ENCODE data around the gene BTN3A1.

Gene BTN3A1

GRCh38 chr6:26441977-26442376, 39.9 kb downstream of the BTN3A1 start:
- Histone ChIP-seq H3K27ac (ENCODE audit: low read depth, low read length) (no peak overlapping the region), H3K4me3 (ENCODE audit: low read depth, low read length) (no peak overlapping the region), H3K9me3 (ENCODE audit: control insufficient read depth, insufficient read depth, low read length) (no peaks in the 10 kb centered on the region), H3K36me3 (ENCODE audit: control insufficient read depth, insufficient read depth, low read length) (no peaks in the 10 kb centered on the region), H3K4me1 (ENCODE audit: control insufficient read depth, insufficient read depth, low read length) (no peaks in the 10 kb centered on the region), H3K27me3 (ENCODE audit: control insufficient read depth, insufficient read depth, low read length) (no peaks in the 10 kb centered on the region), H3K9ac (ENCODE audit: low read depth, low read length) (no peak overlapping the region)

DNA sequence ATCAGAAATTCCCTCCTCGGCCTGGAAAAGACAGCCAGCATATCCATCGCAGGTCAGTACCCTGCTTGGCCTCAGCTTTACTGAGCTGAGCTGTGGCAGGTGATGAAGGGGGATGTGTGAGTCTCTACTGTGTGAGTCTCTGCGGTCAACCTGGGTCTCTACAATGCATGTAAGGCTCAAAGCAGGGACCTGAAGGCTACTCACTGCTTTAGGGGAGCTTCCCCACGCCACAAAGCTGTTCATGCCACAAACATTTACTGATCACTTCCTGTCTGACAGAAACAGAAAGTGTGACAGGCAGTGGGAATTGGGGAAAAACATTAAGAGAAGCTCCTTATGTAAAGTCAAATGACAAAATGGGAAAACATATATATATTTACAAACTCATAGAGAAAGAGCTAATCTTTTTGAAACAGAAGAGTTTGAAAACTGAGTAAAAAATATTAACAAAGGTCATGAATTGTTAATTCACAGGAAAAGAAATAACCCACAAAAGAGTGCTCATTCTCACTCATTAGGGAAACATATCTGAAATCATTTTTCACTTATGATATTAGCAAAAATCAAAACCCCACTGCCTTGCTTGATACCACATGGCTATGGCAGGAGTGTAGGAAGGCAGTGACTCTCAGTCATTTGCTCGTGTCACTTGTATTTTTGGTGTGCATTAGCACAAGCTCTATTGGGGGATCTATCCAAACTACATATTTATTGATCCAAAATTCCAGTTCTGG, 44.0 kb downstream of the BTN3A1 start:
- no peaks in the 10 kb centered on the region for H3K27me3 ChIP-seq (ENCODE audit: control insufficient read depth, insufficient read depth, low read length)
- no peak overlapping the region for H3K9ac ChIP-seq (ENCODE audit: low read depth, low read length)
- H3K4me3 ChIP-seq (ENCODE audit: low read depth, low read length): no peak overlapping the region
- no peaks in the 10 kb centered on the region for H3K9me3 ChIP-seq (ENCODE audit: control insufficient read depth, insufficient read depth, low read length)
- no peak overlapping the region for H3K27ac ChIP-seq (ENCODE audit: low read depth, low read length)
- H3K4me1 ChIP-seq (ENCODE audit: control insufficient read depth, insufficient read depth, low read length): no peaks in the 10 kb centered on the region
- no peaks in the 10 kb centered on the region for H3K36me3 ChIP-seq (ENCODE audit: control insufficient read depth, insufficient read depth, low read length)

GRCh38 chr6:26447257-26447656, 45.2 kb downstream of the BTN3A1 start:
- Histone ChIP-seq H3K9me3 (ENCODE audit: control insufficient read depth, insufficient read depth, low read length) (no peaks in the 10 kb centered on the region), H3K4me3 (ENCODE audit: low read depth, low read length) (no peak overlapping the region), H3K27ac (ENCODE audit: low read depth, low read length) (no peak overlapping the region), H3K4me1 (ENCODE audit: control insufficient read depth, insufficient read depth, low read length) (no peaks in the 10 kb centered on the region), H3K36me3 (ENCODE audit: control insufficient read depth, insufficient read depth, low read length) (no peaks in the 10 kb centered on the region), H3K27me3 (ENCODE audit: control insufficient read depth, insufficient read depth, low read length) (no peaks in the 10 kb centered on the region), H3K9ac (ENCODE audit: low read depth, low read length) (no peak overlapping the region)

- Histone ChIP-seq H3K36me3 (ENCODE audit: control insufficient read depth, insufficient read depth, low read length) (no peaks in the 10 kb centered on the region), H3K9ac (ENCODE audit: low read depth, low read length) (no peak overlapping the region), H3K4me3 (ENCODE audit: low read depth, low read length) (no peak overlapping the region), H3K4me1 (ENCODE audit: control insufficient read depth, insufficient read depth, low read length) (no peaks in the 10 kb centered on the region), H3K9me3 (ENCODE audit: control insufficient read depth, insufficient read depth, low read length) (no peaks in the 10 kb centered on the region), H3K27ac (ENCODE audit: low read depth, low read length) (no peak overlapping the region), H3K27me3 (ENCODE audit: control insufficient read depth, insufficient read depth, low read length) (no peaks in the 10 kb centered on the region)
These were observed 48.2 kb downstream of the BTN3A1 start for GRCh38 chr6:26450240-26450639.

- H3K4me3 ChIP-seq (ENCODE audit: low read depth, low read length): no peak overlapping the region
These were observed 50.7 kb downstream of the BTN3A1 start for GRCh38 chr6:26452631-26453235.

GRCh38 chr6:26454631-26455030, 52.6 kb downstream of the BTN3A1 start:
- Histone ChIP-seq H3K4me1 (ENCODE audit: control insufficient read depth, insufficient read depth, low read length) (peaks cover 5% of the 10 kb centered on the region), H3K36me3 (ENCODE audit: control insufficient read depth, insufficient read depth, low read length) (peaks cover 7% of the 10 kb centered on the region), H3K9me3 (ENCODE audit: control insufficient read depth, insufficient read depth, low read length) (no peaks in the 10 kb centered on the region), H3K9ac (ENCODE audit: low read depth, low read length) (no peak overlapping the region), H3K27ac (ENCODE audit: low read depth, low read length) (no peak overlapping the region), H3K27me3 (ENCODE audit: control insufficient read depth, insufficient read depth, low read length) (no peaks in the 10 kb centered on the region), H3K4me3 (ENCODE audit: low read depth, low read length) (no peak overlapping the region)

More at GRCh38 chr6:26452631-26453235, 50.7 kb downstream of the BTN3A1 start:
- H3K4me1 ChIP-seq (ENCODE audit: control insufficient read depth, insufficient read depth, low read length): peaks cover 5% of the 10 kb centered on the region
- H3K9ac ChIP-seq (ENCODE audit: low read depth, low read length): no peak overlapping the region
- no peaks in the 10 kb centered on the region for H3K36me3 ChIP-seq (ENCODE audit: control insufficient read depth, insufficient read depth, low read length)
- H3K27me3 ChIP-seq (ENCODE audit: control insufficient read depth, insufficient read depth, low read length): no peaks in the 10 kb centered on the region
- no peaks in the 10 kb centered on the region for H3K9me3 ChIP-seq (ENCODE audit: control insufficient read depth, insufficient read depth, low read length)
- H3K27ac ChIP-seq (ENCODE audit: low read depth, low read length): no peak overlapping the region

DNA sequence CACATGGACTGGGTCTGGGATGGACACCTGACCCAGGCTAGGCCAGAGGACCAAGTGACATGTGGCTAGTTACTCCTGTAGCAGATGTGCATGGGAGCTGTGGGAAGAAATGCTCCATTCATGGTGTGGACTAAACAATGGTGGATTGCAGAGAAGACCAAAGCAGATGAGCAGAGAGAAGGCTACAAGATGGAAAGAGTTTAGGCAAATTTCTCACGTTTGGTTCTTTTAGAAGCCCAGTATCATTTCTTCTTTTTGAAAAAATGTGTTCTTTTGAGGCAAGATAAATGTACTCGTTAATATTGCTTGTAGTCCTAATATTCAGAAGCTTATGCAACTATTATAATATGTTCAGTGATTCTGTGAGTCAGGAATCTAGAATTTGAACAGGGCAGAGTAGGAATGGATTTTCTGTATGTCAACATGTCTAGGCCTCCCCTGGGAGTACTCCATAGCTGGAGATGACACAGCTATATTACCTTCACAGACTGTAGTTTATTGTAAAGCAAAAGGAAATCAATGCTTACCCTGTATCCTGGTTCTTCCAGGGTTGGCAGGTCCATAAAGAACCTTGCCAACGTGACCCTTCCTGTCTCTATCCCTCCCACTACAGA, 53.4 kb downstream of the BTN3A1 start:
- Histone ChIP-seq H3K27ac (ENCODE audit: low read depth, low read length) (no peak overlapping the region), H3K9me3 (ENCODE audit: control insufficient read depth, insufficient read depth, low read length) (no peaks in the 10 kb centered on the region), H3K27me3 (ENCODE audit: control insufficient read depth, insufficient read depth, low read length) (no peaks in the 10 kb centered on the region), H3K36me3 (ENCODE audit: control insufficient read depth, insufficient read depth, low read length) (peaks cover 15% of the 10 kb centered on the region), H3K9ac (ENCODE audit: low read depth, low read length) (no peak overlapping the region), H3K4me1 (ENCODE audit: control insufficient read depth, insufficient read depth, low read length) (peaks cover 5% of the 10 kb centered on the region), H3K4me3 (ENCODE audit: low read depth, low read length) (no peak overlapping the region)

DNA sequence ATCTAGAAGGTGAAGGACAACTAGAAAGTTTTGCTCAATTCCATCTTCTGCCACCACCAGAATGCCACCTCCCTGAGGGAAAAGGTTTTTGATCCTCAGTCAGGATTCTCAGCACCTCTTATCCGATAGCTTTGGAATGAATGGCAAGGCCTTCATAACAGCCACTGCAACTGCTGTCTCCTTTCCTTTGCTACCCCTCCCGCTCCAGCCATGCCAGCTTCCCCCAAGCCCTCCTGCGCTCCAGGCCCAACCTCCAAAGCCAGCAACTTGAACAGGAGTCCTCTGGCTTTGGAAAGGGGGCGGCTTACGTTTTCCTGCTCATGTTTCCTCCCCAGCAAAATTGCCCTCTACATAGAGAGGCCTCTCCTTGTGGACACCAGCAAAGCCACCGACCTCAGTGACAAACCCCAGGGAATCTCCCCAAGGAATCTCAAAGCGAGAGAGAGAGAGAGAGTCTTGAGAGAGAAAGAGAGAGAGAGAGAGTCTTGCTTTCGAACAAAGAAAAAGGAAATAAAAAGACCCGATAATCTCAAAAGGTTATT, 55.3 kb downstream of the BTN3A1 start:
- H3K4me3 ChIP-seq (ENCODE audit: low read depth, low read length): peak overlapping the region; percentile 95

GRCh38 chr6:26457806-26458688, 56.0 kb downstream of the BTN3A1 start, which contains the start of gene BTN2A1:
Gene BTN2A1, plus strand, starts transcription at chr6:26457955. Its CDS starts 682 bp downstream, at chr6:26458637.
- H3K27me3 ChIP-seq (ENCODE audit: control insufficient read depth, insufficient read depth, low read length): no peaks in the 10 kb centered on the region
- no peaks in the 10 kb centered on the region for H3K9me3 ChIP-seq (ENCODE audit: control insufficient read depth, insufficient read depth, low read length)
- peaks cover 37% of the 10 kb centered on the region for H3K36me3 ChIP-seq (ENCODE audit: control insufficient read depth, insufficient read depth, low read length)
- peaks cover 5% of the 10 kb centered on the region for H3K4me1 ChIP-seq (ENCODE audit: control insufficient read depth, insufficient read depth, low read length)
- peak within 1 kb of the TSS; percentile 95 for H3K4me3 ChIP-seq (ENCODE audit: low read depth, low read length)
- H3K27ac ChIP-seq (ENCODE audit: low read depth, low read length): peak within 1 kb of the TSS; percentile 81
- H3K9ac ChIP-seq (ENCODE audit: low read depth, low read length): peak within 1 kb of the TSS; percentile 93

More for the DNA sequence above, 55.3 kb downstream of the BTN3A1 start:
- Histone ChIP-seq H3K9me3 (ENCODE audit: control insufficient read depth, insufficient read depth, low read length) (no peaks in the 10 kb centered on the region), H3K36me3 (ENCODE audit: control insufficient read depth, insufficient read depth, low read length) (peaks cover 30% of the 10 kb centered on the region), H3K27me3 (ENCODE audit: control insufficient read depth, insufficient read depth, low read length) (no peaks in the 10 kb centered on the region), H3K4me1 (ENCODE audit: control insufficient read depth, insufficient read depth, low read length) (peaks cover 5% of the 10 kb centered on the region), H3K27ac (ENCODE audit: low read depth, low read length) (peak overlapping the region; percentile 81), H3K9ac (ENCODE audit: low read depth, low read length) (peak overlapping the region; percentile 75)

DNA sequence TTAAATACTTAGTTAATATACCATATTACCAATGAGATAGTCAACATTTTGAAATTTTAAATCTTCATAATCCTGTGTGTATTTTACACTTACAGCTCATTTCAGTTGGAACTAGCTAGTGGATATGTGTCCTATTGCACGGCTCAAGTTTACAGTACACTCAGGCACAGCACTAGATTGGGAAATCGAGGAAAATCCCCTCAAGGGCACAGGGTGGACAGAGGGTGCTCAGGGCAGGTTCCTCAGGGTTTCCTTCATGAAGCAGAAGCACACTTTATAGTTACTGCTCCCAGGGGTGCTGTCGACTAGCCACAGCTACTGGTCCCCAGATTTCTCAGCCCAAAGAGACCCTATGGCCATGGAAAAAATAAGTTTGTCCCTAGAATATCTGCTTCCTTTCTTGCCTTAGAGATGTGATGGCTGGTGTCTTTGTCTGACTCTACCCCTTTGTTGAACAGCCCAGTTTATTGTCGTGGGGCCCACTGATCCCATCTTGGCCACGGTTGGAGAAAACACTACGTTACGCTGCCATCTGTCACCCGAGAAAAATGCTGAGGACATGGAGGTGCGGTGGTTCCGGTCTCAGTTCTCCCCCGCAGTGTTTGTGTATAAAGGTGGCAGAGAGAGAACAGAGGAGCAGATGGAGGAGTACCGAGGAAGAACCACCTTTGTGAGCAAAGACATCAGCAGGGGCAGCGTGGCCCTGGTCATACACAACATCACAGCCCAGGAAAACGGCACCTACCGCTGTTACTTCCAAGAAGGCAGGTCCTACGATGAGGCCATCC, 57.1 kb downstream of the BTN3A1 start:
- H3K36me3 ChIP-seq (ENCODE audit: control insufficient read depth, insufficient read depth, low read length): peaks cover 49% of the 10 kb centered on the region
- H3K4me1 ChIP-seq (ENCODE audit: control insufficient read depth, insufficient read depth, low read length): peaks cover 5% of the 10 kb centered on the region
- no peaks in the 10 kb centered on the region for H3K9me3 ChIP-seq (ENCODE audit: control insufficient read depth, insufficient read depth, low read length)
- H3K27ac ChIP-seq (ENCODE audit: low read depth, low read length): no peak overlapping the region
- H3K27me3 ChIP-seq (ENCODE audit: control insufficient read depth, insufficient read depth, low read length): no peaks in the 10 kb centered on the region
- H3K4me3 ChIP-seq (ENCODE audit: low read depth, low read length): peak overlapping the region; percentile 95
- no peak overlapping the region for H3K9ac ChIP-seq (ENCODE audit: low read depth, low read length)
